CD4-positive, alpha-beta T cell (primary cell): ENCODE results near the gene GPC6. TPM values are rescaled to one million over a fixed set of nuclear protein-coding genes. Genes with fewer than 3 reads are reported as not detected.

Experiments
- ATAC-seq: fragments of 200-7000 bp; cut with Tn5 transposase; one replicate; pipeline ENCODE4 v1.10.0; 2022; ENCODE audit warnings: mild to moderate bottlenecking; ENCODE audit not compliant: poor library complexity
- CTCF ChIA-PET: fragments of 350-600 bp; sonication (Branson Sonifier 250); formaldehyde crosslinking; loops from one replicate; lab custom pipeline; 2021; ENCODE audit warnings: antibody characterized with exemption, inconsistent platforms; lab: Charles Lee
- POLR2A ChIA-PET: fragments of 350-600 bp; sonication (Branson Sonifier 250); formaldehyde crosslinking; loops from one replicate; lab custom pipeline; 2021; ENCODE audit warnings: antibody characterized with exemption, inconsistent platforms; lab: Charles Lee
- DNase-seq, 14 experiments: peaks; one replicate each; pipeline ENCODE4 v3.0.0-alpha.2; 2013 to 2020; ENCODE audit warnings: mixed read lengths in 2 of 14
- H3K27ac ChIP-seq, 2 donors: one replicate each; pipeline versions ENCODE4 v1.5.1 to v1.7.0; 2013; ENCODE audit warnings: low read length in 2 of 2, low read depth in 1 of 2, mild to moderate bottlenecking in 1 of 2
- H3K27me3 ChIP-seq, 2 experiments: 1 replicate in 1 of 2; 2 replicates in 1 of 2; pipeline versions ENCODE4 v1.6.1 to v1.7.0; 2013; ENCODE audit warnings: low read length in 2 of 2, control low read depth in 1 of 2, mild to moderate bottlenecking in 1 of 2, moderate library complexity in 1 of 2; ENCODE audit not compliant: insufficient read depth in 2 of 2, control insufficient read depth in 1 of 2
- H3K36me3 ChIP-seq: one replicate; pipeline ENCODE4 v1.6.1; 2013; ENCODE audit warnings: low read length, control low read depth; ENCODE audit not compliant: insufficient read depth
- H3K4me1 ChIP-seq: one replicate; pipeline ENCODE4 v1.6.1; 2013; ENCODE audit warnings: low read length, control low read depth; ENCODE audit not compliant: insufficient read depth
- H3K4me3 ChIP-seq: one replicate; pipeline ENCODE4 v1.5.1; 2013; ENCODE audit warnings: mild to moderate bottlenecking, low read length, moderate library complexity
- H3K9me3 ChIP-seq, 2 experiments: 1 replicate in 1 of 2; 2 replicates in 1 of 2; pipeline versions ENCODE4 v1.6.1 to v1.7.0; 2013; ENCODE audit warnings: low read length in 2 of 2, mild to moderate bottlenecking in 2 of 2, control low read depth in 1 of 2, moderate library complexity in 1 of 2; ENCODE audit not compliant: control insufficient read depth in 1 of 2, insufficient read depth in 1 of 2
- H3K27ac Mint-ChIP-seq: one replicate; pipeline ENCODE4 v1.8.0; 2020; ENCODE audit warnings: mixed read lengths
- H3K27me3 Mint-ChIP-seq: one replicate; pipeline ENCODE4 v1.8.0; 2021; ENCODE audit warnings: mixed read lengths
- H3K36me3 Mint-ChIP-seq: one replicate; pipeline ENCODE4 v1.8.0; 2021; ENCODE audit warnings: low read depth, mixed read lengths
- H3K4me1 Mint-ChIP-seq: one replicate; pipeline ENCODE4 v1.8.0; 2021; ENCODE audit warnings: low read depth, mixed read lengths
- H3K4me3 Mint-ChIP-seq: one replicate; pipeline ENCODE4 v1.8.0; 2020; ENCODE audit warnings: mild to moderate bottlenecking, mixed read lengths
- H3K9me3 Mint-ChIP-seq: one replicate; pipeline ENCODE4 v1.8.0; 2020; ENCODE audit warnings: mixed read lengths
- intact Hi-C, 2 experiments: fragments of 100-400 bp; cut with DNase I in 1 of 2; cut with micrococcal nuclease in 1 of 2; formaldehyde crosslinking; loops; one replicate each; pipeline versions ENCODE4 v1.15.1 to v1.9.0; 2023 to 2025; cut with DNase I, micrococcal nuclease
- total RNA-seq, 174 experiments: library from RNA in 2 of 174; stranded (reverse) in 2 of 174; gene quantifications; one replicate each; pipeline ENCODE4 v1.2.3 and lab custom pipeline; 2021 to 2026
- TF ChIP-seq, protein P1 (sequence below): fragments of 200-600 bp; IDR thresholded peaks from one replicate; pipeline ENCODE4 v1.8.0; 2022; ENCODE audit warnings: antibody characterized with exemption, mild to moderate bottlenecking

GPC6 gene
- total RNA-seq, 2 experiments from 2014 or later, result not detected

DNA sequence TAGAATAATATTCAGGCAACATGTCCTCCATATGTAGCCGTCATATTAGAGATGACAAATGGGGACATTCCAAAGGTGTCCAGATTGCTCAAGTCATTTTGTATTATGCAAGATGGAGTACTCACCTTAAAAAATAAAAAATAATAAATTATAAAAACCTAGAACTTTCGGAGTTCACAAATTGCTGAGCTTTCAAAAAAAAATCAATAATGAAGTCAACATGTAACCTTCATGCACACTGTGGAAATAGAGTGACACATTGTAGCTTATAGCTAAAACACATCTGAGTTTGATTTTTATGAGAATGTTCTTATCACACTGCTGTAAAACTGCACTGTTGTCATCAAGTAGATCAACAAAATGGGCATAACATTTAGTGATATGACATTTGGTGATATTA, 411.2 kb downstream of the GPC6 start:
- Histone ChIP-seq H3K4me1 (no peaks in the 10 kb centered on the region), H3K36me3 (no peaks in the 10 kb centered on the region), H3K9me3 (no peaks in the 10 kb centered on the region), H3K27me3 (no peaks in the 10 kb centered on the region), H3K27ac (no peak overlapping the region), H3K4me3 (no peak overlapping the region)
- TF ChIP-seq, protein P1, sequence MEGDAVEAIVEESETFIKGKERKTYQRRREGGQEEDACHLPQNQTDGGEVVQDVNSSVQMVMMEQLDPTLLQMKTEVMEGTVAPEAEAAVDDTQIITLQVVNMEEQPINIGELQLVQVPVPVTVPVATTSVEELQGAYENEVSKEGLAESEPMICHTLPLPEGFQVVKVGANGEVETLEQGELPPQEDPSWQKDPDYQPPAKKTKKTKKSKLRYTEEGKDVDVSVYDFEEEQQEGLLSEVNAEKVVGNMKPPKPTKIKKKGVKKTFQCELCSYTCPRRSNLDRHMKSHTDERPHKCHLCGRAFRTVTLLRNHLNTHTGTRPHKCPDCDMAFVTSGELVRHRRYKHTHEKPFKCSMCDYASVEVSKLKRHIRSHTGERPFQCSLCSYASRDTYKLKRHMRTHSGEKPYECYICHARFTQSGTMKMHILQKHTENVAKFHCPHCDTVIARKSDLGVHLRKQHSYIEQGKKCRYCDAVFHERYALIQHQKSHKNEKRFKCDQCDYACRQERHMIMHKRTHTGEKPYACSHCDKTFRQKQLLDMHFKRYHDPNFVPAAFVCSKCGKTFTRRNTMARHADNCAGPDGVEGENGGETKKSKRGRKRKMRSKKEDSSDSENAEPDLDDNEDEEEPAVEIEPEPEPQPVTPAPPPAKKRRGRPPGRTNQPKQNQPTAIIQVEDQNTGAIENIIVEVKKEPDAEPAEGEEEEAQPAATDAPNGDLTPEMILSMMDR, result no peak
- POLR2A ChIA-PET, result no interaction called here
- intact Hi-C loops, result no loop called here
- CTCF ChIA-PET, result no interaction called here
- H3K27me3 Mint-ChIP-seq, result no peaks in the 10 kb centered on the region
- no peak overlapping the region for H3K4me3 Mint-ChIP-seq
- DNase-seq (no peak), ATAC-seq (no peak)
- no peaks in the 10 kb centered on the region for H3K36me3 Mint-ChIP-seq
- no peaks in the 10 kb centered on the region for H3K9me3 Mint-ChIP-seq
- H3K4me1 Mint-ChIP-seq, result no peaks in the 10 kb centered on the region
- no peak overlapping the region for H3K27ac Mint-ChIP-seq

DNA sequence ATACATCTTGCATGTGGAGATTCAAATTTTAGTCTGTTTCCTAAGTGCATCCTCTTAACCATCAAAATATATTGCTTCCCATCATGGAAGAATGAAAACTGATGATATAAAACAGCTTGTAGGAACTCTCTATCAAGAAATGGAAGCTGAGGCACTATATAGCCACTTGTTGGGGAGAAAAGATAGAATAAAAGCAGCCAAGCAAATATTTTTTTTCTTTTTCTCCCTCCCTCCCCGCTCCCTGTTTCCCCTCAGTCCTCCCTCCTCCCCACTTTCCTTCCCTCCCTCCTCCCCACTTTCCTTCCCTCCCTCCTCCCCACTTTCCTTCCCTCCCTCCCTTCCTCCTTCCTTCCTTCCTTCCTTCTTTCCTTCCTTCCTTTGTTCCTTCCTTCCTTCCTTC, 413.8 kb downstream of the GPC6 start:
- Mint-ChIP-seq H3K9me3 (no peaks in the 10 kb centered on the region), H3K4me1 (no peaks in the 10 kb centered on the region), H3K36me3 (no peaks in the 10 kb centered on the region), H3K27ac (no peak overlapping the region), H3K4me3 (no peak overlapping the region), H3K27me3 (no peaks in the 10 kb centered on the region)
- intact Hi-C loops, result no loop called here
- no peak overlapping the region for H3K27ac ChIP-seq
- no peaks in the 10 kb centered on the region for H3K27me3 ChIP-seq
- TF ChIP-seq, protein P1, result no peak
- ChIA-PET CTCF (no interaction called here), POLR2A (no interaction called here)
- DNase-seq (no peak), ATAC-seq (no peak)
- H3K9me3 ChIP-seq, result no peaks in the 10 kb centered on the region
- H3K36me3 ChIP-seq, result no peaks in the 10 kb centered on the region
- H3K4me1 ChIP-seq, result no peaks in the 10 kb centered on the region
- H3K4me3 ChIP-seq, result no peak overlapping the region

DNA sequence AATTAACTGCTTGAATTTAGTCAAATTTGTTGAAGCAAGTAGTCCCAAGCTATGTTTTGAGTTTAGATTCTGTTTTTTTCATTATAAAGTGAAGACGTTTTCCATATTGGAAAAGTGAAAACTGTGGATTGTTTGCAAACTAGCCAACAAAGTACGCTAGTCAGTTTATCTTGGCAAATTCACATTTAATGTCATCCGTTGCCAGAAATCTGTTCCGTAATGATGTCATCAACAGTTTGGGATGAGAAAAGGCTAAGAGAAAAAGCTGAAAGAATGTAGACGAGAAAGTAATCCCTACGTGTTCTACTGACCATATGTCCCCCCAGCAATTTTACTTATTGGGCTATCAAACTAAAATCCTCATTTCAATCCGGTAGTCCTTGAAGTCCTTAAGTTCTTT, 419.6 kb downstream of the GPC6 start:
- no peaks in the 10 kb centered on the region for H3K4me1 ChIP-seq
- no peaks in the 10 kb centered on the region for H3K27me3 ChIP-seq
- CTCF ChIA-PET, result no interaction called here
- no peak overlapping the region for H3K4me3 Mint-ChIP-seq
- H3K4me3 ChIP-seq, result no peak overlapping the region
- TF ChIP-seq, protein P1, result no peak
- no peaks in the 10 kb centered on the region for H3K9me3 ChIP-seq
- no peaks in the 10 kb centered on the region for H3K36me3 ChIP-seq
- POLR2A ChIA-PET, result no interaction called here
- peaks cover 2% of the 10 kb centered on the region for H3K9me3 Mint-ChIP-seq
- no peak overlapping the region for H3K27ac ChIP-seq
- no peaks in the 10 kb centered on the region for H3K36me3 Mint-ChIP-seq
- H3K27ac Mint-ChIP-seq, result no peak overlapping the region
- intact Hi-C loops, result no loop called here
- no peaks in the 10 kb centered on the region for H3K4me1 Mint-ChIP-seq
- no peak for DNase-seq
- H3K27me3 Mint-ChIP-seq, result no peaks in the 10 kb centered on the region
- no peak for ATAC-seq
